ENCODE measurements around the gene AIF1. TPM values are rescaled to one million over a fixed set of nuclear protein-coding genes. Genes with fewer than 3 reads are reported as not detected.
A peak's percentile ranks its signal among the peaks of the same experiment; 100 is the strongest.

AIF1 gene
- total RNA-seq, 1 donor from 2014 or later: 55.3 TPM

GRCh38 chr6:31579546-31580437 is 35.2 kb upstream of the AIF1 start:
- Histone ChIP-seq H3K9me3 (no peaks in the 10 kb centered on the region), H3K27me3 (no peaks in the 10 kb centered on the region), H3K4me3 (peak overlapping the region; percentile 73), H3K27ac (peak overlapping the region; percentile 17), H3K4me1 (peaks cover 7% of the 10 kb centered on the region), H3K36me3 (no peaks in the 10 kb centered on the region)
- no peak for ATAC-seq
- intact Hi-C loops (cut with DNase I): no loop called here
- DNase-seq: no peak
- TF ChIP-seq CTCF (IDR thresholded peaks at IDR 0.05): no peak

- DNase-seq (no peak), ATAC-seq (no peak)
- Histone ChIP-seq H3K9me3 (no peaks in the 10 kb centered on the region), H3K36me3 (no peaks in the 10 kb centered on the region), H3K4me3 (peak overlapping the region; percentile 73), H3K27ac (peak overlapping the region; percentile 84), H3K4me1 (peaks cover 7% of the 10 kb centered on the region), H3K27me3 (no peaks in the 10 kb centered on the region)
- TF ChIP-seq CTCF (IDR thresholded peaks at IDR 0.05): no peak
- intact Hi-C loops (cut with DNase I): no loop called here
These were observed 34.6 kb upstream of the AIF1 start for GRCh38 chr6:31580438-31580740.

GRCh38 chr6:31580807-31581433 is 34.1 kb upstream of the AIF1 start:
- Histone ChIP-seq H3K27ac (peak overlapping the region; percentile 84), H3K4me3 (peak overlapping the region; percentile 73), H3K4me1 (peaks cover 12% of the 10 kb centered on the region), H3K36me3 (no peaks in the 10 kb centered on the region), H3K9me3 (no peaks in the 10 kb centered on the region), H3K27me3 (no peaks in the 10 kb centered on the region)
- ATAC-seq (peak; percentile 97), DNase-seq (peak; percentile 94)
- TF ChIP-seq CTCF (IDR thresholded peaks at IDR 0.05): peak; percentile 99
- intact Hi-C loops (cut with DNase I): no loop called here

GRCh38 chr6:31581434-31582229 is 33.4 kb upstream of the AIF1 start:
- intact Hi-C loops (cut with DNase I): no loop called here
- peak overlapping the region; percentile 73 for H3K4me3 ChIP-seq
- H3K36me3 ChIP-seq: no peaks in the 10 kb centered on the region
- H3K27ac ChIP-seq: peak overlapping the region; percentile 84
- no peak for TF ChIP-seq CTCF (IDR thresholded peaks at IDR 0.05)
- H3K9me3 ChIP-seq: no peaks in the 10 kb centered on the region
- no peaks in the 10 kb centered on the region for H3K27me3 ChIP-seq
- ATAC-seq (no peak), DNase-seq (no peak)
- peaks cover 12% of the 10 kb centered on the region for H3K4me1 ChIP-seq

- Histone ChIP-seq H3K36me3 (no peaks in the 10 kb centered on the region), H3K9me3 (no peaks in the 10 kb centered on the region), H3K27me3 (no peaks in the 10 kb centered on the region), H3K4me1 (peaks cover 12% of the 10 kb centered on the region), H3K27ac (peak within 1 kb of the TSS; percentile 84), H3K4me3 (peak within 1 kb of the TSS; percentile 73)
- no peak for DNase-seq
- no peak for ATAC-seq
- no peak for TF ChIP-seq CTCF (IDR thresholded peaks at IDR 0.05)
- intact Hi-C loops (cut with DNase I): no loop called here
These were observed 32.8 kb upstream of the AIF1 start, which contains the start of gene LTB for GRCh38 chr6:31582230-31582643. Gene LTB (minus strand): TSS chr6:31582424. CDS start chr6:31582417, 7 bp downstream.
